ENCODE data around the gene PRUNE2.
"Not testable (repeated sequence)": the region's sequence is repeated elsewhere in the genome, so short reads cannot be mapped to it uniquely, and the experiment has no call there.

- TF ChIP-seq CTCF, POLR2AphosphoS5, POLR2A (IDR thresholded peaks at IDR 0.05): not testable (repeated sequence)
Measured at GRCh38 chr9:76858248-76858647, 47.7 kb downstream of the PRUNE2 start.

All from transverse colon (tissue), 4 donors.